NCI-H2107 treated with DMSO at 0.1 percent for 48 hours (cell line): ENCODE results near the gene CCDC159.
"Not testable (repeated sequence)": the region's sequence is repeated elsewhere in the genome, so short reads cannot be mapped to it uniquely, and the experiment has no call there.

Experiments used
- DNase-seq: peaks from one replicate; lab custom pipeline; 2025; ENCODE audit not compliant: unreplicated experiment; lab: John Stamatoyannopoulos, UW

The CCDC159 gene

DNA sequence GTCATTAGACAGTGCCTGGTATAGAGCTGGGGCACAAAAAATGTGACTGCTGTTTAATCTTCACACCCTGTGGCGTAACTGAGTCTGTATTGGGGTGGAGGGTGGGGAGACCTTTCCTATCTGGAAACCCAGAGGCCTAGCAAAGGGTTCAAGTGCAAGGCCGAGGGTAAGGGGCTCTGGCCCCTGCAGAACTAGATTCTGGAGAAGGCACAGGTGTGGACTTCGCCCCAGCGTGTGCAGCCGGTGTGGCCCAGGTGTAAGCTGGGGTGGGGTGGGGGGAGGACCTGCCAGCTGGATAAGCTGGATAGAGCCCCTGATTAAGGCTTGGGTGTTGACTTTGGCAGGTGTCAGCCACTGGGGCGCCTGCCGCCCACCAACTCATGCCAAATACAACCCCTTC, 8.2 kb upstream of the CCDC159 start:
- no peak for DNase-seq

DNA sequence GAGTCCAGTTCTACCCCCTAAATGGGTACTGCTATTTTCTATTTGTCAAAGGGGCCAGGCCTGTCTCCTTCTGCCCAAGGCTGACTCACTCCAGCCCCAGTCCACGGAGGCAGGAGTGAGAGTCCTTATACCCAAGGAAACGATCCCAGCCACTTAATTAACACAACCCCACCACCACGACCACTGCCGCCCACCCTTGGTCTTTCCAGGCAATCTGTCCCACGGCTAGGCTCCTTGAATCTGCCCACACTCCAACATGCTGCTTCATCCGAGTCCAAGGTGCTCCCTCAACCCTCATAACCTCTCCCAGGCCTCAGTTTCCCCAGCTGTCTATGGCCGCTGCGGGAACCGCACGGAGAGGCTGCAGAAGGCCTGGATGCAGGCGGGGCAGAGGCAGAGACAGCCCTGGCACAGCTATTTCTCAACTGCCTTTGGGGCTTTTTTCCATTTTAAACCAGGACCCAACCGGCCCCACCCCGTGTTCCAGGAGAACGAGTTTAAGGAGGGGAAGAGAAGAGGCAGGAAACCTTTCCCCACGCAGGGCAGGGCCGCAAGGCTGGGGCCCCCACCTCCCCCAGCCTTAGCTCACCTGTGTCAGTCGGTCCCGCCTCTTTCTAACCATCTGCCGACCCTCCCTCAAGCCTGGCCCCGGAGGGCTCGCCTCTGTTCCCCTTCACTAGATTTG, 7.6 kb upstream of the CCDC159 start:
- DNase-seq, result no peak

- DNase-seq, result peak; percentile 65
Measured at GRCh38 chr19:11339254-11340098, 6.8 kb upstream of the CCDC159 start, which contains the start of gene RAB3D. Gene RAB3D, minus strand, starts transcription at chr19:11339657. Its CDS starts 2,258 bp downstream, at chr19:11337399.

DNA sequence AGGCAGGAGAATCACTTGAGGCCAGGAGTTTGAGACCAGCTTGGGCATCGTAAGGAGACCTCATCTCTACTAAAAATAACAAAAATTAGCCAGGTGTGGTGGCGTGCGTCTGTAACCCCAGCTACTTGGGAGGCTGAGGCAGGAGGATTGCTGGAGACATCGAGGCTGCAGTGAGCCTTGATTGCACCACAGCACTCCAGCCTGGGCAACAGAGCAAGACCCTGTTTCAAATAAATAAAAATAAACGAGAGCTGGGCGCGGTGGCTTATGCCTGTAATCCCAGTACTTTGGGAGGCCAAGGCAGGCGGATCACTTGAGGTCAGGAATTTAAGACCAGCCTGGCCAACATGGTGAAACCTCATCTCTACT, 6.2 kb upstream of the CCDC159 start:
- not testable (repeated sequence) for DNase-seq

DNA sequence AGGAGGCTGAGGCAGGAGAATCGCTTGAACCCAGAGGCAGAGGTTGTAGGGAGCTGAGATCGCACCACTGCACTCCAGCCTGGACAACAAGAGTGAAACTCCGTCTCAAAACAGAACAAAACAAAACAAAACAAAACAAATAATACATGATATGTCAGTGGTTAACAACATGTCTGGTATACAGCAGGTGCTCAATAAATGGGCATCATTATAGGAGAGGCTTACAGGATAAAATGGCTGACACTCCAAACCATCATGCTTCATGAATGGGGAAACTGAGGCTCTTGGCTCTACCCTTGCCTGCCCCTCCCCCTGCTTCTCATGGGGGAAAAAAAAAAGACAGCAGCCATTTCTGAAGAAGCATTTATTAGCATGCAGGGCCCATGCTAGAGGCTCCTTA, 3.9 kb upstream of the CCDC159 start:
- DNase-seq, result no peak

DNA sequence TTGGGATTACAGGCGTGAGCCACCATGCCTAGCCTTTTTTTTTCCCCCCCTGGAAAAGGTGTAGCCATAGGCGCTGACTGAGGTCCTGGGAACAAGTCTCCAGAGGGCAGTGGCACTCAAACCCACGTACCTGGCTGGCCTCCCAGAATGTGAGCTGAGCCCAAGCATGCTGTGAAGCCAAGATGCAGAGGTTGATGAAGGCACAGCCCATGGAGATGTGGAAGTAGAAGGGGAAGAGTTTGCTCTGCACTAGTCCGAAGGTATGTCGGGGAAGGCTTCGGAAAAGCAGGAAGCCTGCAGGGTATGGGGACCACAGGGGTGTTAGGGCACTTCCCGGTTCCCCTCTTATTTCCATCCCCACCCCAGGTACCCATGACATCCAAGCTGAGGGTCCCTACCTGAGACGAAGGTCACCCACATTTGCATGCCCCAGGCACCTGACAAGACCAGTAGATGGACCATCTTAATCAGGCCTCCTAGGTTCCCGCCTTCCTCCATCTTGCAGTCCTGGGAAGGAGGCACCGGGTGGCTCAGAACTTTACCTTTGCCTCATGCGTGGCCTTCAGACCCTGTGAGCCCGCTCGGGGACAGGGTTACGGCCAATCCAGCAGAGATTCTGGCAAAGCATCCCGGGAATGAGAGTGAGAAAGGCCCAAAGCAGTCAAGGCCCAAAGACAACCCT, 1.1 kb upstream of the CCDC159 start:
- peak; percentile 21 for DNase-seq

DNA sequence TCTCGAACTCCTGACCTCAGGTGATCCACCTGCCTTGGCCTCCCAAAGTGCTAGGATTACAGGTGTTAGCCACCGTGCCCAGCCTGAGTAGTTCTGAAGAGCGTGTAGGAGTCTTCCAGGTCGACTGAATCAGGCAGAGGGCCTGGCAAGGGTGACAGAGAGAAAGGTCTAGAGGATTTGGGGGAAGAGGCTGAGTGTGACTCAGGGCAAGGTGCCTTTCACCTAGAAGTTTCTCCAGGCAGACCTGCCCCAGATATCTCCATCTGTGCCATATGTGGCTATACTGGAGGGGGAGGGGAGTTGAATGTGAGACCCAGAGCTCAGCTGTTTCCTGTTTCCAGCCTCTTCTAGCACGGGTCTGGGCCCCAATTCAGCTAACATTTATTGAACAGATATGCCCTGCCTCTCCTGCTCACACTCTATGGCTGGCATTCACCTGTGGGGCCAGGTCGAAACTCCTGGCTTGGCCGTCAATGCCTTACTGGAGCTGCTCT, 1.3 kb downstream of the CCDC159 start:
- no peak for DNase-seq

GRCh38 chr19:11349171-11349570, 2.9 kb downstream of the CCDC159 start:
- DNase-seq, result no peak

DNA sequence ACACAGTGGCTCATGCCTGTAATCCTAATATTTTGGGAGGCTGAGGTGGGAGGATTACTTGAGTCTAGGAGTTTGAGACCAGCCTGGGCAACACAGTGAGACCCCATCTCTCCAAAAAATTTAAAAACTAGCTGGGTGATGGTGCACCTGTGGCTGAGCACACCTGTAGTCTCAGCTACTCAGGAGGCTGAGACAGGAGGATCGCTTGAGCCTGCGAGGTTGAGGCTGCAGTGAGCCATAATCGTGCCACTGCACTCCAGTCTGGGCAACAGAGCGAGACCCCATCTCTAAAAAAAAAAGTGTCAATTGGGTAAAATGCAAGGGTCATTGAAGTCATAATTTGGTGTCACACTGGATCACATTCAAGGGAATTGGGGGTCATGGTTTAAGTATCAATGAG, 7.8 kb downstream of the CCDC159 start:
- DNase-seq, result not testable (repeated sequence)

GRCh38 chr19:11355160-11356073, 9.1 kb downstream of the CCDC159 start, which contains the start of gene PLPPR2:
Gene PLPPR2, plus strand, starts transcription at chr19:11355432. Its CDS starts 2,242 bp downstream, at chr19:11357674.
- no peak for DNase-seq

DNA sequence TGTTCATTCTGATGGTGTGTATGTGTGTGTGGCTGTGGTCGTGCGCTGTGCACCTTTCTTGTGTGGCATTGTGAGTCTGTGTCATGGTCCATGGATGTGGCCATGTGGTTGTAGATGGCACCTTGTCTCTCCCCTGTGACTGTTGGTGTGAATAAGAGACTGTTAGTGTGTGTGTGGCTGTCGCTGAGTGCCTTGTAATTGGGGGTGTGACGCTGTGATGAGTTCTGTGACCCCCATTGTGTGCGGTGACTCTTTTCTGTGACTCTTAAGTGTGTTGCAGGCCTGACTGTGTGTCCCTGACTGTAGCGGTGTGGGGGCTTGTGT, 9.7 kb downstream of the CCDC159 start:
- DNase-seq, result no peak

- DNase-seq, result peak; percentile 16
Measured at GRCh38 chr19:11356676-11357550, 10.6 kb downstream of the CCDC159 start.

GRCh38 chr19:11359421-11359820, 13.1 kb downstream of the CCDC159 start:
- no peak for DNase-seq

DNA sequence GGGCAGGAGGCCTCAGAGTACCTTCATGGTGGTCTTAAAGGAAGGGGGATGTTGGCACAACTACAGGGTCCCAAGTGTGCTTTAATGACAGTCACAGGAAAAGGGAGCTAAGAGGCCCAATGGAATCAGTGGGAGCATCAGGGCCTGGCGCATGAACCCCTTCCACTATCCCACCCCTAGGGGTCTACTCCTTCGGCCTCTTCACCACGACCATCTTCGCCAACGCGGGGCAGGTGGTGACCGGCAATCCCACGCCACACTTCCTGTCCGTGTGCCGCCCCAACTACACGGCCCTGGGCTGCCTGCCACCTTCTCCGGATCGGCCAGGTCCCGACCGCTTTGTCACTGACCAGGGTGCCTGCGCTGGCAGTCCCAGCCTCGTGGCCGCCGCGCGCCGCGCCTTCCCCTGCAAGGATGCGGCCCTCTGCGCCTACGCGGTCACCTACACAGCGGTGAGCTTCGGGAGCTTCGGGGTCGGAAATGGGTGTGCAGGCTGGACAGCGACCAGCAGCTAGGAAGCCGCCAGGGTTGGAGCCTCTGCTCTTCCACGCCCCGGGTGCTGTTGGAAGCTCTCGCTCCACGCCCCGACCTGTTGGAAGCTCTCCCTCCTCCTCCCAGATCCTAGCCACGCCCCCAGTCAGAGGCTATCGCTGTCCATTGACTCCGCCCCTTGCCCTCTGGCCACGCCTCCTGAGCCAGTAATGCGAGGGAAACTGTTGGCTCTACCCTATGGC, 14.9 kb downstream of the CCDC159 start:
- DNase-seq, result no peak

DNA sequence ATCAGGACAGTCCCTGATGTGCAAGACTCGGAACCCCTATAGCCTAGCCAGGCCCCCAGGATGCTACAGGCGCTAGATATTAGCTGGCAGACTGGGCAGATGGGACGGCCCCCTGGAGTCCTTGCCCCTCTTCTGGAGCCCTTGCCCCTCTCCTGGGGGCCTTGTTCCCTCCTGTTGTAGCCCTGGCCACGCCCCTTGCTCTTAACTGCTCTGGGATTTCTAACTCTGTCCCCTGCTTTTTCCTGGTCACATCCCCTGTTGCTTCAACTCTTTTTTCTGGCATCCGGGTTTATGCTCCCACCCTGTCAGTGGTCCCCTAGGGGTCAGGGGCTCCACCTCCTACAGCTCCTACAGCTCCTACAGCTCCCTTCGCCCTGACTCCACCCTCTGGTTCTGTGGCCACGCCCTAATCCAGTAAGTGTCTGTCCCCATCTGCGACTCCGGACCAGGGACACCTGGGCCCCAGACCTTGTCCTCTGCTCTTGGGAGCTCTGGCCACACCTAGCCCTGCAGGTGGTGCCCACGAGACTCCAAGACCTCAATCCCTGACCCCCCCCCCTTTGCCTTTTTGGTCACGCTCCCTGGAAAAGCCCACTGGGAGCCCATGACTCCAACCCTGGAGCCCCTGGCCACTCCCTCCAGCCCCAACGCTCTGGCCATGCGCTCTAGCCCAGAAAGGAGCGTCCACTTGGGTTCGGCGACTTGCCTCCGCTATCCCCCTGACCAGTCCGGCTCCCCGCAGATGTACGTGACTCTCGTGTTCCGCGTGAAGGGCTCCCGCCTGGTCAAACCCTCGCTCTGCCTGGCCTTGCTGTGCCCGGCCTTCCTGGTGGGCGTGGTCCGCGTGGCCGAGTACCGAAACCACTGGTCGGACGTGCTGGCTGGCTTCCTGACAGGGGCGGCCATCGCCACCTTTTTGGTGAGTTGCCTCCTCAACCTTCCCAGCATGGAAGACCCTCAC, 15.7 kb downstream of the CCDC159 start:
- no peak for DNase-seq

GRCh38 chr19:11363881-11364280, 17.6 kb downstream of the CCDC159 start:
- no peak for DNase-seq

DNA sequence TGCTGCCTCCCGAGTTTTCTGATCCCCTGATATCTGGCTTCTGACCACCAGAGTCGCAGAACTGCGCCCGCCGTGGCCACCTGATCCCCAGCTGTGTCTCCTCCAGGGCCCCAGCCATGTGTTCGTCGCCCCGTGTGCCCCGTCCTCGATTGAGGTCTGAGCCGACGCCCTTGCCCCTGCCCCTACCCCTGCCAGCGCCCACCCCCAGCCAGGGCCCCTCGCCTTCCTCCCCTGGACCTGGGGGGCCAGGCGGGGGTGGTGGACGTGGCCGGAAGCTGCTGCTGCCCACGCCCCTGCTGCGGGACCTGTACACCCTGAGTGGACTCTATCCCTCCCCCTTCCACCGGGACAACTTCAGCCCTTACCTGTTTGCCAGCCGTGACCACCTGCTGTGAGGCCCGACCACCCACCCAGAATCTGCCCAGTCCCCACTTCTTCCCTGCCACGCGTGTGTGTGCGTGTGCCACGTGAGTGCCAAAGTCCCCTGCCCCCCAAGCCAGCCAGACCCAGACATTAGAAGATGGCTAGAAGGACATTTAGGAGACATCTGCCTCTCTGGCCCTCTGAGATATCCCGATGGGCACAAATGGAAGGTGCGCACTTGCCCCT, 18.1 kb downstream of the CCDC159 start:
- no peak for DNase-seq
